D721Med (cell line): ENCODE measurements around the gene TEC.

Experiments used
- DNase-seq: peaks from one replicate; pipeline ENCODE4 v3.0.0; 2011; ENCODE audit warnings: low spot score; ENCODE audit not compliant: insufficient read length
- FAIRE-seq: peaks from 2 replicates; lab custom pipeline; 2011; peaks lifted over from hg19 to GRCh38; lab: Jason Lieb, UNC
- TF ChIP-seq, protein P1 (sequence below): IDR thresholded peaks from 2 replicates; pipeline ENCODE4 v1.5.1; 2012; ENCODE audit warnings: mild to moderate bottlenecking, control low read depth; ENCODE audit not compliant: insufficient read depth; ENCODE audit errors: missing control alignments

Gene TEC

DNA sequence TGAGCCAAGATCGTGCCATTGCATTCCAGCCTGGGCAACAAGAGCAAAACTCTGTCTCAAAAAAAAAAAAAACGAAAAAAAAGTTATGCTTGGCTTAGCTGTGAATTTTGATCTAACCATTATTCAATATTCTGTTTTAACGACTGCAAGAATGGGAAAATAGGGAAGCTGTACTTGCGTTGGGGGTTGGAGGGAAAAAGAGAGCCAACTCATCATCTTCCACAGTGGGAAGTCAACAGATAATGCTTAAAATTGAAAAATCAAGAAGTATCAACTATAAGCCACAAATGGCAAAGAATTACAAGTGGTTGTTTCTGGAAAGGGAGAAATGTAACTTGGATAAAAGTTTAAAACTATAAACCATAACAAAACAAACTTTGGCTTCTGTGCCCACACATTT, 2.9 kb downstream of the TEC start:
- FAIRE-seq: no peak
- DNase-seq: no peak
- TF ChIP-seq, protein P1, sequence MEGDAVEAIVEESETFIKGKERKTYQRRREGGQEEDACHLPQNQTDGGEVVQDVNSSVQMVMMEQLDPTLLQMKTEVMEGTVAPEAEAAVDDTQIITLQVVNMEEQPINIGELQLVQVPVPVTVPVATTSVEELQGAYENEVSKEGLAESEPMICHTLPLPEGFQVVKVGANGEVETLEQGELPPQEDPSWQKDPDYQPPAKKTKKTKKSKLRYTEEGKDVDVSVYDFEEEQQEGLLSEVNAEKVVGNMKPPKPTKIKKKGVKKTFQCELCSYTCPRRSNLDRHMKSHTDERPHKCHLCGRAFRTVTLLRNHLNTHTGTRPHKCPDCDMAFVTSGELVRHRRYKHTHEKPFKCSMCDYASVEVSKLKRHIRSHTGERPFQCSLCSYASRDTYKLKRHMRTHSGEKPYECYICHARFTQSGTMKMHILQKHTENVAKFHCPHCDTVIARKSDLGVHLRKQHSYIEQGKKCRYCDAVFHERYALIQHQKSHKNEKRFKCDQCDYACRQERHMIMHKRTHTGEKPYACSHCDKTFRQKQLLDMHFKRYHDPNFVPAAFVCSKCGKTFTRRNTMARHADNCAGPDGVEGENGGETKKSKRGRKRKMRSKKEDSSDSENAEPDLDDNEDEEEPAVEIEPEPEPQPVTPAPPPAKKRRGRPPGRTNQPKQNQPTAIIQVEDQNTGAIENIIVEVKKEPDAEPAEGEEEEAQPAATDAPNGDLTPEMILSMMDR: no peak

DNA sequence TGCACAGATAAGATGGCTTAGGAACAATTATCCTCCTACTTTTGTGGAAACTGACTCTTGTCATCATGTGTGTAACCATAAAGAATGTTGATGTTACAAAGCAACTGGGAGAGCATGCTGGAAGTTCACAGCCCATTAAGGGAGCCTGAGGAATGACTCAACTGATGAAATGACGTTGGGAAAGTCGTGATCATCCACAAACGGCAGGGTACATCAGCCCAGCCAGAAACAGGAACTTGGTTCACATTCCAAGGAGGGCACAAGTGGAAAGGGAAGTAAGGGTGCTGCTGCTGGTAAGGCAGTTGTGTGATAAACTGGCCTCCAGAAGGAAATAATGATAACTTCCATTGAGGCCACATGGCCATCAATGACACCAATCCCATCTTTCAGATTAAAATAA, 6.7 kb downstream of the TEC start:
- DNase-seq (no peak), FAIRE-seq (no peak)
- TF ChIP-seq, protein P1: no peak

- DNase-seq (no peak), FAIRE-seq (no peak)
- TF ChIP-seq, protein P1: no peak
These were observed 7.2 kb downstream of the TEC start for GRCh38 chr4:48262484-48262883.

DNA sequence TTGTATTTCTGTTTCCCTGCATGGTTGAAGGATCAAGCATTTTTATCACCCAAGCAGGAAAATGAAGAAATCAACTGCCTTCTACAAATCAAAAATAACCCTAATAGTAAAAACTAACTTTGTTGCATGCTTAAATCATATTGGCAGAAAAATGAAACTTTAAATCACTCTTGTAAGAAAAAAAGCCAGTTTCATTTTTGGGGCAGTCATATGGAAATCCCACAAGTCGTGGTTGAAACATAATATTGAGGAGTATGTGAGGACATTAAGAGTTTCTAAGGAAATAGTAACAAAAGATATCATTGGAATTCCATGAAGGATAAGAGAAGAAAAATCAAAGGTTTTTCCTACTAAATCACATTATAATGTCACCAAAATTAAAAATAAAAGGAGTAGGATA, 8.4 kb downstream of the TEC start:
- DNase-seq: no peak
- no peak for FAIRE-seq
- TF ChIP-seq, protein P1: no peak

DNA sequence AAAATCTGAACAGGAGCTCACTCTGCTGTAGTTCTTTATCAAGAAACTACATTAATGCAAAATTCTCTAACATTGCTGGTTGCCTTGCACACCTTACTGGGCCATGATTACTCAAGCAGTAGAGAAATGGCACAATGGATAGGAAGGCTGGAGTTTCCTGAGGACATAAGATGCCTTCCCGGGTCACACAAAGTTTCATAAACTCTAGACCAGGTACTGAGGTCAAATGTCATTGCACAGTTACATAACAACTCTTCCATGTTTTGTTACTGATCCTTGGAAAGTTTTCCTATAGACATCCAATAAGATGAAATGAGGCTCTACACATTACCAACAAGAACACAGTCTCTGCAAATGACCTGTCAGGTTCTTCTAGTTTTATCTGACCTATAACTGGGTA, 9.9 kb downstream of the TEC start:
- TF ChIP-seq, protein P1: no peak
- DNase-seq: no peak
- FAIRE-seq: no peak

GRCh38 chr4:48258845-48259397, 10.7 kb downstream of the TEC start:
- FAIRE-seq: no peak
- TF ChIP-seq, protein P1: no peak
- DNase-seq: no peak

- no peak for DNase-seq
- no peak for FAIRE-seq
- TF ChIP-seq, protein P1: no peak
These were observed 13.7 kb downstream of the TEC start for GRCh38 chr4:48255959-48256342.
